Ishikawa (cell line): ENCODE results near the gene PIGQ.
A peak's percentile ranks its signal among the peaks of the same experiment; 100 is the strongest.

Source experiments
- CEBPB ChIP-seq: IDR thresholded peaks from 2 replicates; pipeline ENCODE4 v1.6.1; 2012
- CREB1 ChIP-seq: IDR thresholded peaks from 2 replicates; pipeline ENCODE4 v1.6.1; 2012; ENCODE audit warnings: low read depth
- EGR1 ChIP-seq: IDR thresholded peaks from 2 replicates; pipeline ENCODE4 v1.6.1; 2012
- EP300 ChIP-seq: IDR thresholded peaks from 2 replicates; pipeline ENCODE4 v1.6.1; 2012; ENCODE audit warnings: borderline replicate concordance
- FOXM1 ChIP-seq: IDR thresholded peaks from 2 replicates; pipeline ENCODE4 v1.6.1; 2012; ENCODE audit warnings: low read depth, borderline replicate concordance
- MAX ChIP-seq: IDR thresholded peaks from 2 replicates; pipeline ENCODE4 v1.6.1; 2012
- NFIC ChIP-seq: IDR thresholded peaks from 2 replicates; pipeline ENCODE4 v1.6.1; 2012
- RAD21 ChIP-seq: IDR thresholded peaks from 2 replicates; pipeline ENCODE4 v1.6.1; 2012; ENCODE audit warnings: low read depth
- TAF1 ChIP-seq: IDR thresholded peaks from 2 replicates; pipeline ENCODE4 v1.6.1; 2012; ENCODE audit warnings: low read depth, mild to moderate bottlenecking
- TCF12 ChIP-seq: IDR thresholded peaks from 2 replicates; pipeline ENCODE4 v1.6.1; 2012; ENCODE audit warnings: low read depth
- TEAD4 ChIP-seq: IDR thresholded peaks from 2 replicates; pipeline ENCODE4 v1.6.1; 2012
- USF1 ChIP-seq: IDR thresholded peaks from 2 replicates; pipeline ENCODE4 v1.6.1; 2012
- YY1 ChIP-seq: IDR thresholded peaks from 2 replicates; pipeline ENCODE4 v1.6.1; 2012; ENCODE audit warnings: low read depth
- ZBTB7A ChIP-seq: IDR thresholded peaks from 2 replicates; pipeline ENCODE4 v1.6.1; 2012; ENCODE audit warnings: low read depth
- TF ChIP-seq, protein P1 (sequence below): IDR thresholded peaks from 2 replicates; pipeline ENCODE4 v1.6.1; 2012; ENCODE audit warnings: low read depth, mild to moderate bottlenecking

Gene PIGQ

GRCh38 chr16:629185-629832 lies 59.5 kb downstream of the PIGQ start:
- TF ChIP-seq, protein P1, sequence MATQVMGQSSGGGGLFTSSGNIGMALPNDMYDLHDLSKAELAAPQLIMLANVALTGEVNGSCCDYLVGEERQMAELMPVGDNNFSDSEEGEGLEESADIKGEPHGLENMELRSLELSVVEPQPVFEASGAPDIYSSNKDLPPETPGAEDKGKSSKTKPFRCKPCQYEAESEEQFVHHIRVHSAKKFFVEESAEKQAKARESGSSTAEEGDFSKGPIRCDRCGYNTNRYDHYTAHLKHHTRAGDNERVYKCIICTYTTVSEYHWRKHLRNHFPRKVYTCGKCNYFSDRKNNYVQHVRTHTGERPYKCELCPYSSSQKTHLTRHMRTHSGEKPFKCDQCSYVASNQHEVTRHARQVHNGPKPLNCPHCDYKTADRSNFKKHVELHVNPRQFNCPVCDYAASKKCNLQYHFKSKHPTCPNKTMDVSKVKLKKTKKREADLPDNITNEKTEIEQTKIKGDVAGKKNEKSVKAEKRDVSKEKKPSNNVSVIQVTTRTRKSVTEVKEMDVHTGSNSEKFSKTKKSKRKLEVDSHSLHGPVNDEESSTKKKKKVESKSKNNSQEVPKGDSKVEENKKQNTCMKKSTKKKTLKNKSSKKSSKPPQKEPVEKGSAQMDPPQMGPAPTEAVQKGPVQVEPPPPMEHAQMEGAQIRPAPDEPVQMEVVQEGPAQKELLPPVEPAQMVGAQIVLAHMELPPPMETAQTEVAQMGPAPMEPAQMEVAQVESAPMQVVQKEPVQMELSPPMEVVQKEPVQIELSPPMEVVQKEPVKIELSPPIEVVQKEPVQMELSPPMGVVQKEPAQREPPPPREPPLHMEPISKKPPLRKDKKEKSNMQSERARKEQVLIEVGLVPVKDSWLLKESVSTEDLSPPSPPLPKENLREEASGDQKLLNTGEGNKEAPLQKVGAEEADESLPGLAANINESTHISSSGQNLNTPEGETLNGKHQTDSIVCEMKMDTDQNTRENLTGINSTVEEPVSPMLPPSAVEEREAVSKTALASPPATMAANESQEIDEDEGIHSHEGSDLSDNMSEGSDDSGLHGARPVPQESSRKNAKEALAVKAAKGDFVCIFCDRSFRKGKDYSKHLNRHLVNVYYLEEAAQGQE, result no peak
- no peak for TF ChIP-seq CREB1
- no peak for TF ChIP-seq EGR1
- TF ChIP-seq TEAD4, result no peak
- no peak for TF ChIP-seq NFIC
- TF ChIP-seq TAF1, result no peak
- no peak for TF ChIP-seq TCF12
- TF ChIP-seq EP300, result no peak
- TF ChIP-seq MAX, result no peak
- no peak for TF ChIP-seq ZBTB7A
- TF ChIP-seq FOXM1, result no peak
- TF ChIP-seq USF1, result no peak
- no peak for TF ChIP-seq CEBPB
- no peak for TF ChIP-seq YY1
- TF ChIP-seq RAD21, result no peak

DNA sequence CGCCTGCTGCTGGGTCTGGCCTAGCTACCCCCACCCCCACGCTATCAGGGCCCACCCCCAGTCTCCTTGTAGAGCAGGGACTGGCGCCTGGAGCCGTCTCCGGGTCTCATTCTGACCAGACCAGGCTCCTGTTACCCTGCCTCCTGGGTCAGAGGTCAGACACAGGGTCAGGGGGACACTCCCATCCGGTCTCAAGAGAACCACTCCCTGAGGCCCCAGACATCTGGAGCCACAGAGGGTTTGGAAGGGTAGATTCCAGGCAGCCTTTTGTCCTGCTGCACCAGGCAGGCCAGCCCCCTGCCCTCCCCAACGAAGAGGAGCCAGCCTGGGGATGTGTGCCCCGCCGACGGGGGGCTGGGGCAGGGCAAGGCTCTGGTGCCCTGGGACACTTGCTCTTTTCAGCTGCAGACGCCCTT lies 60.1 kb downstream of the PIGQ start:
- TF ChIP-seq TAF1 (no peak), FOXM1 (no peak), NFIC (no peak), EP300 (no peak), TCF12 (no peak), MAX (no peak), RAD21 (no peak), EGR1 (no peak), ZBTB7A (no peak), TEAD4 (no peak), YY1 (no peak), CEBPB (no peak), CREB1 (no peak)
- TF ChIP-seq, protein P1, result no peak

GRCh38 chr16:630249-630814 lies 60.6 kb downstream of the PIGQ start:
- TF ChIP-seq, protein P1, result no peak
- no peak for TF ChIP-seq CREB1
- TF ChIP-seq TEAD4, result no peak
- no peak for TF ChIP-seq MAX
- no peak for TF ChIP-seq FOXM1
- no peak for TF ChIP-seq TAF1
- TF ChIP-seq USF1, result no peak
- no peak for TF ChIP-seq YY1
- no peak for TF ChIP-seq TCF12
- no peak for TF ChIP-seq CEBPB
- no peak for TF ChIP-seq EP300
- no peak for TF ChIP-seq NFIC

DNA sequence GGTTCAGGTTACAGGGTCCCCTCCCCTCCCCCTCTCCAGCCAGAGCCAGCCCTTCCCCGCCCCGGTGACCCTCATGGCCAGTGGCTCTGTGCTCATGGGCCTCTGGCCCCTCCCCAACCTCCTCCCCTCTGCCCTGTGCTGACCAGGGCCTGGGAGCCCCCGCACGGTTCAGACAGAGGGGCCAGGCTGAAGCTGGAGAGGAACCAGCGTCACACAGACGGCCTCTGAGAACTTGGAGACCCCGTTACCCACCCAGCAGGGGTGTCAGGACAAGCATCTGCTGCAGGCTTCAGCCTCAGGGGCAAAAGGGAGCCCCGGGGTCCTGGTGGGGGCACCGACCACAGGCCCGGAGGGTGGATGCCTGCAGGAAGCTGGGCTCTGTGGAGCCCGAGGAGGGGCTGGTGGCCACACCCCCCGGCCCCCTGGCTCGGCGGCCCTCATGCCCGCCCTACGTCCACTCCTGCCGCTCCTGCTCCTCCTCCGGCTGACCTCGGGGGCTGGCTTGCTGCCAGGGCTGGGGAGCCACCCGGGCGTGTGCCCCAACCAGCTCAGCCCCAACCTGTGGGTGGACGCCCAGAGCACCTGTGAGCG lies 61.1 kb downstream of the PIGQ start, which contains the start of gene WFIKKN1:
Gene WFIKKN1, plus strand, starts transcription at position 171 of the 591 bp plus-strand sequence. Its CDS starts 269 bp downstream, at position 440.
- TF ChIP-seq NFIC, result peak; percentile 88
- TF ChIP-seq, protein P1, result no peak
- no peak for TF ChIP-seq EGR1
- peak; percentile 68; the same call in 1 of the 2 replicates for TF ChIP-seq ZBTB7A
- TF ChIP-seq TCF12, result peak; percentile 32; the same call in 1 of the 2 replicates
- TF ChIP-seq CREB1, result no peak
